Prostate gland (tissue), 2 donors: ENCODE measurements around the gene SYNPO.

ENCODE experiments used
- POLR2AphosphoS5 ChIP-seq: sonication (generic); formaldehyde crosslinking; IDR thresholded peaks from one replicate; pipeline ENCODE4 v1.6.1; 2017; ENCODE audit warnings: antibody characterized with exemption
- TF ChIP-seq, protein P1 (sequence below), 4 experiments: fragments of 200-600 bp in 2 of 4; fragments of 450-650 bp in 2 of 4; sonication (generic) in 2 of 4; IDR thresholded peaks; 1 replicate in 3 of 4; 2 replicates in 1 of 4; pipeline ENCODE4 v1.5.1; 2016 to 2019; ENCODE audit warnings: antibody characterized with exemption in 4 of 4, mild to moderate bottlenecking in 2 of 4, moderate library complexity in 2 of 4

GRCh38 chr5:150671509-150672236 is 31.2 kb downstream of the SYNPO start:
- TF ChIP-seq, protein P1, sequence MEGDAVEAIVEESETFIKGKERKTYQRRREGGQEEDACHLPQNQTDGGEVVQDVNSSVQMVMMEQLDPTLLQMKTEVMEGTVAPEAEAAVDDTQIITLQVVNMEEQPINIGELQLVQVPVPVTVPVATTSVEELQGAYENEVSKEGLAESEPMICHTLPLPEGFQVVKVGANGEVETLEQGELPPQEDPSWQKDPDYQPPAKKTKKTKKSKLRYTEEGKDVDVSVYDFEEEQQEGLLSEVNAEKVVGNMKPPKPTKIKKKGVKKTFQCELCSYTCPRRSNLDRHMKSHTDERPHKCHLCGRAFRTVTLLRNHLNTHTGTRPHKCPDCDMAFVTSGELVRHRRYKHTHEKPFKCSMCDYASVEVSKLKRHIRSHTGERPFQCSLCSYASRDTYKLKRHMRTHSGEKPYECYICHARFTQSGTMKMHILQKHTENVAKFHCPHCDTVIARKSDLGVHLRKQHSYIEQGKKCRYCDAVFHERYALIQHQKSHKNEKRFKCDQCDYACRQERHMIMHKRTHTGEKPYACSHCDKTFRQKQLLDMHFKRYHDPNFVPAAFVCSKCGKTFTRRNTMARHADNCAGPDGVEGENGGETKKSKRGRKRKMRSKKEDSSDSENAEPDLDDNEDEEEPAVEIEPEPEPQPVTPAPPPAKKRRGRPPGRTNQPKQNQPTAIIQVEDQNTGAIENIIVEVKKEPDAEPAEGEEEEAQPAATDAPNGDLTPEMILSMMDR (IDR thresholded peaks at IDR 0.05) = no peak
- no peak for TF ChIP-seq POLR2AphosphoS5
